Breast epithelium (tissue), 3 donors: ENCODE measurements around the gene RXFP4.

Source experiments
- CTCF ChIP-seq, 3 donors: fragments of 450-650 bp; IDR thresholded peaks; one replicate each; pipeline ENCODE4 v1.5.1; 2016 to 2017; ENCODE audit warnings: antibody characterized with exemption in 3 of 3, mild to moderate bottlenecking in 3 of 3, moderate library complexity in 3 of 3
- POLR2A ChIP-seq: fragments of 450-650 bp; IDR thresholded peaks from one replicate; pipeline ENCODE4 v1.6.1; 2016; ENCODE audit warnings: antibody characterized with exemption, mild to moderate bottlenecking, moderate library complexity
- POLR2AphosphoS5 ChIP-seq, 3 donors: sonication (generic); formaldehyde crosslinking; IDR thresholded peaks; one replicate each; pipeline ENCODE4 v1.6.1; 2017; ENCODE audit warnings: antibody characterized with exemption in 3 of 3

GRCh38 chr1:155962599-155963211 lies 21.3 kb downstream of the RXFP4 start:
- no peak for TF ChIP-seq CTCF (IDR thresholded peaks at IDR 0.05)
- no peak for TF ChIP-seq POLR2A
- TF ChIP-seq POLR2AphosphoS5 (IDR thresholded peaks at IDR 0.05) = no peak
